Activated CD4-positive, alpha-beta T cell treated with anti-CD3 and anti-CD28 coated beads, Interleukin-2, amount 50 U/mL, for 4 hours (primary cell): ENCODE data around the gene WDR77.
A peak's percentile ranks its signal among the peaks of the same experiment; 100 is the strongest.

Source experiments
- DNase-seq, 2 experiments: peaks; one replicate each; pipeline ENCODE4 v3.0.0-alpha.2; 2020

Gene WDR77

GRCh38 chr1:111436726-111437125, 12.3 kb downstream of the WDR77 start:
- DNase-seq: no peak

- no peak for DNase-seq
Observed at GRCh38 chr1:111424281-111424680, 24.8 kb downstream of the WDR77 start.

DNA sequence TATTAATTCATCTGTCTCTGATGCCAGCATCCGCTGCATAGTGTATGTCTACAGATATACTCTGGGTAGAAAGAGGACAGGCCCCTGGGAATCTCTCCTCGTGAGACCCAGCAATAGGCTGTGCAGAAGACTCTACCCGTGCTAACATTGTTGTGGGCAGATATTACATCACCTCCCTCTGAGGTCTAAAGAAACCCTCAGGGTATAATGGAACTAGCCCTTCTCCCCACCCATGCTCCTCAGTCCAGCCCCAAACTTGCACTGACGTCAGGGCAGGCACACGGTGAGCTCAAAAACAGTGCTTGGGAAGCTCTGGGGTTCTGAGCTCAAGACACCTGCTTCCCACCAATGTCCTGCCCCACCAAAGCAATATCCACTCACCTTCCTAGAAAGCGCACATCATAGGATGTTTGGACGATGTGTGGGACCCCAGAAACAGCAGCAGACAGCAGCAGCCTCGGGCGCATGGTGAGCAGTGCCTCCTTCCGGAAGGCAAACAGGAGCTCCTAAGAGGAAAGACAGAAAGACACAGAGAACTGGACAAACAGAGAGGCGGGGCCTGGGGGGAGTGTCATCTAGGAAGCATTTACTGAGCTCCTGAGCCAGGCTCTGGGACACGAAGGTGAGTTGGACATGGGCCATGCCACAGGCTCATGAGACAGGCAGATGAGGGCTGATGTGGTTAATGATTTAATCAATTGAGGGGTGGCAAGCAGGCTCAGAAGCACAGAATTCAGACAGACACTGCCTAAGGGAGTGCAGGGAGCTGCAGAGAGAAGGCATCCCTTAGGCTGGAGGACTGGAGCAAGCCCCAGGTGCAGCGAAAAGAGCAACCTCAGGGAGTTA, 26.3 kb downstream of the WDR77 start:
- no peak for DNase-seq

- DNase-seq: no peak
Observed at GRCh38 chr1:111420377-111420776, 28.7 kb downstream of the WDR77 start.

- DNase-seq: no peak
Observed at GRCh38 chr1:111419037-111419436, 30.0 kb downstream of the WDR77 start.

- DNase-seq: no peak
Observed at GRCh38 chr1:111417755-111418154, 31.3 kb downstream of the WDR77 start.

DNA sequence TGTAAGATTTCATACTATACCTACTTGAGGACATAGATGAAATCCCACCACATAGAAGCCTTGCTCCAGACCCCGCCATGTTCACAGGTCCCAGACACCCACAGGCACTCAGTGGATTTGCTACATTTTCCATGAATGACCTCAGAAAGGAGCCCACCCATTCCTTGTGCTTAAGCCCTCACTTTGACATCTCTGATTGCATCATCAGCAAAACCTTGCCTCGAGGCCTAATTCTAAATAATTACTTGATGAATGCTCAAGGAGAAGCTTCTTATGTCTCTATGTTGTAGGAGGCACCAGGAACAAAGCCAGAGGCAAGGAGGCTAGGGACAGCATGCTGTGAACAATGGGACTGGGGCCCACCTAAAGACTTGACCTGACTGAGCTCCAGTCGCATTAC, 33.6 kb downstream of the WDR77 start:
- DNase-seq: no peak

GRCh38 chr1:111414756-111415155, 34.3 kb downstream of the WDR77 start:
- no peak for DNase-seq

DNA sequence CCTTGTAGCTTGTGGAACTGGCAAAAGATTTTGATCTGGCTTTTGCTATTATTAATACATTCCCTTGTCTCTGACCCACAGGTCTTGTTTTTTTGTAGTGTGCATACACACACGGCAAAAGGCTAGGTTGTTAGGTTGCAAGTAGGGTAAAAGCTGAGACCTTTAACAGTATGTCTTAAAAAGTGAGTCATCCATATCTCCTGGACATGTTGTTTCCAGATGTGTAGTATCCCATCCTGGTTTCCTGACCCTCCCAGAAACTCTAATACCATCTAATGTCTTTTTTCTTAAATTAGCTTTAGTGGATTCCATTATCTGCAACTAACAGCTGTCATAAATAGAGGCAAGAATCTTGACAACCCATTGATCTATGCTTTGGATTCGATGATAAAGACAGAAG, 36.2 kb downstream of the WDR77 start:
- DNase-seq: no peak

DNA sequence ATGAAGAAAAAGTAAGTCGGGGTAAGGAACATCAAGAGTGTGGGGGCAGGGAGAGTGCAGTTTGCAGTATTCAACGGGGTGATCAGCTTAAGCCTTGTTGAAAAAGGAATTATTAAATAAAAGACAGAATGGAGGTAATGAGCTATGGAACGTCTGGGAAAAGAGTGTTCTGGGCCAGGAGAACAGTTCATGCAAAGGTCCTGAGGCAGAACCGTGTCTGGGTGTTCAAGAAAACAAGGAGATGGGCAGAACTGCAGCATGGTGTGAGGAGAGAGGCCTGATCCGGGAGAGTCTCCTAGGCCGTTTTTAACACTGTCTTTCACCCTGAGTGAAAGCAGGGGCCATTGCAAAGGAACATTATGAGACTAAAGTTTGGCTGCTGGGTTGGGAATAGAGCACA, 41.8 kb downstream of the WDR77 start:
- no peak for DNase-seq

- DNase-seq: peak; percentile 17 to 31
Observed at GRCh38 chr1:111406321-111406768, 42.7 kb downstream of the WDR77 start.

GRCh38 chr1:111404588-111404987, 44.5 kb downstream of the WDR77 start:
- no peak for DNase-seq

DNA sequence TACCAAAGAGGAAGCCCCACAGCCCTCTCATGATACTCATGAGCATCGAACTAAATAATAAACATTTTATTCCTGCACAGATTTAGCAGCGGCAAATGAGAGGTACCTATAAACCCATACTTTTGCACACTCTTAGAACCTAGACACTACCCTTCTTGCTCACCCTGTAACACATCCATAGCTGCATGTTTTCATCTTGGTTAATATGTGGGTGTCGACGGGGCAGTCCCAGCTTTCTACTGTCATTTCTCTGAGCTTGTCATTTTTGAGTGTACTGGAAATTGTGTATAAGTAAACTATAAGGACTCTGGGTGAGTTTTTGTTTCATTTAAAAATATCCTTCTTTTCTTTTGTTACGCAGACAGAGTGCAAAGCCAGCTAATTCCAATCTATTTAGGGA, 47.0 kb downstream of the WDR77 start:
- no peak for DNase-seq

DNA sequence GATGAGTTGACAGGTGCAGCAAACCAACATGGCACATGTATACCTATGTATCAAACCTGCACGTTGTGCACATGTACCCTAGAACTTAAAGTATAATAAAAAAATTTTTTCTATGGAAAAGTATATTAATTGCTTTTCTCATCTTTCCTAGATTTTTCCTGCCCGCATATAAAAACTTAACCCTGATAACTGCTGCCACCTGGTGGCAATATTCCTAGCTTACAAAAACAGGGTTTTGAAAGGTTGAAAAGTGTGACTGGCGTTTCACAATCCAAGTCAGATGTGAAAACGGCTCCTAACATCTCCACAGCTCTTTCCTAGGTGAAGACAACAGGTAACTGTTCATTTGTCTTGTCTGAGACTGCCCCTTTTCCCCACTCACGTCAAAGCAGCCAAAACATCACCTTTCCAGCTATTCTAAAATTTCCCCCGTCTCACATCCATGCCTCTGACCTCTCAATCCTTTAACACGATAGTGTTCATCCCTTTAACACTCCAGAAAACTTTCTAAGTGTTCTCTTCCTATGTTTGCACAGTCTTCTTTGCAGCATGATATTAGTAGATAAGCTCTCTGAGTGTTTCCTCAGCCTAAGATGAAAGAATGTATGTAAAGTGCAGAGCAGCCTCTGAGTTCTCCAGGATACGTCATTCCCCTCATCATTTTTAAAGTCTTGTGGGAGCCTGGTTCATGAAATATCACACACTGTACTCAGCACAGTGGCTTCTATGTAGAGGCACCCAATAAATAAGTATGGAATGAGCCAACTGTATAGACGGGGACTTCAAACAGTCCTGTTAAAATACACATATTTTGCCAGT, 49.1 kb downstream of the WDR77 start:
- DNase-seq: peak; percentile 18 to 25

DNA sequence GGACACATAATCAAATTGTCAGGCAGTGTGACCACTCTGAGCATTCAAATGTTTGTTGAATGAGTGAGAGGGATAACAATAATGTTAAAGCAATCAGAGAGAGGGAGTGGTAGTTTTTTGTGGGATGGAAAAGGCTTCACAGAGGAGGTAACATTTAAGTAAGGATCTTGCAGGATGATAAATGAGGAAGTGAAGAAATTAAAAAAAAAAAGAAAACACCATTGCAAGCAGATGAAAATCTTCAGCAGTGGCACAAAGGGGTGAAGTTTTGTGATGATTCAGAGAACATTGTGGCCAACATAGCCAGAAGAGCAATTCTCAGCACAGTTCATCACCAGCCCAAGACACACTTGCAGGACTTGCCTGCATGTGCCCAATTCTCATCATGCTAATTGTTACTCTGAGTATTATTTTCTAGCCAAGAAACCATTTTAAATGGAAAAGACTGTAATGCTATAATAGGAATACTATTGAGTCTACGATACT, 56.6 kb downstream of the WDR77 start:
- DNase-seq: no peak

GRCh38 chr1:111392042-111392441, 57.0 kb downstream of the WDR77 start:
- no peak for DNase-seq
